ENCODE measurements around the gene PI4K2A.
A peak's percentile ranks its signal among the peaks of the same experiment; 100 is the strongest.

PI4K2A gene

GRCh38 chr10:97715259-97715874 lies 74.9 kb downstream of the PI4K2A start:
- FAIRE-seq (no peak), DNase-seq (ENCODE audit: insufficient read length, low spot score) (no peak)
- no peak for TF ChIP-seq CTCF (IDR thresholded peaks at IDR 0.05; ENCODE audit: insufficient read depth, missing control alignments)

- no peak for TF ChIP-seq CTCF (IDR thresholded peaks at IDR 0.05; ENCODE audit: insufficient read depth, missing control alignments)
- DNase-seq (ENCODE audit: insufficient read length, low spot score) = no peak
- no peak for FAIRE-seq
These were observed 77.2 kb downstream of the PI4K2A start for GRCh38 chr10:97717627-97718026.

GRCh38 chr10:97718178-97718577 lies 77.7 kb downstream of the PI4K2A start:
- TF ChIP-seq CTCF (IDR thresholded peaks at IDR 0.05; ENCODE audit: insufficient read depth, missing control alignments) = no peak
- FAIRE-seq = no peak
- DNase-seq (ENCODE audit: insufficient read length, low spot score) = no peak

- DNase-seq (ENCODE audit: insufficient read length, low spot score) = peak; percentile 52
- no peak for FAIRE-seq
- no peak for TF ChIP-seq CTCF (IDR thresholded peaks at IDR 0.05; ENCODE audit: insufficient read depth, missing control alignments)
These were observed 78.2 kb downstream of the PI4K2A start for GRCh38 chr10:97718659-97719142.

- no peak for TF ChIP-seq CTCF (IDR thresholded peaks at IDR 0.05; ENCODE audit: insufficient read depth, missing control alignments)
- FAIRE-seq (no peak), DNase-seq (ENCODE audit: insufficient read length, low spot score) (no peak)
These were observed 79.1 kb downstream of the PI4K2A start for GRCh38 chr10:97719602-97720001.

GRCh38 chr10:97721871-97722780 lies 81.7 kb downstream of the PI4K2A start:
- TF ChIP-seq CTCF (IDR thresholded peaks at IDR 0.05; ENCODE audit: insufficient read depth, missing control alignments) = no peak
- DNase-seq (ENCODE audit: insufficient read length, low spot score) (no peak), FAIRE-seq (no peak)

- DNase-seq (ENCODE audit: insufficient read length, low spot score) = no peak
- TF ChIP-seq CTCF (IDR thresholded peaks at IDR 0.05; ENCODE audit: insufficient read depth, missing control alignments) = no peak
- FAIRE-seq = no peak
These were observed 82.5 kb downstream of the PI4K2A start for GRCh38 chr10:97723001-97723400.
